ENCODE measurements around the gene ZBED3. TPM values are rescaled to one million over a fixed set of nuclear protein-coding genes. Genes with fewer than 3 reads are reported as not detected.

ZBED3 gene
- total RNA-seq, 2 donors from 2014 or later = 3.9 to 4.3 TPM

GRCh38 chr5:77046416-77047073 lies 40.5 kb downstream of the ZBED3 start:
- TF ChIP-seq CTCF (IDR thresholded peaks at IDR 0.05) = no peak
- Histone ChIP-seq H3K9me3 (no peaks in the 10 kb centered on the region), H3K27me3 (no peaks in the 10 kb centered on the region), H3K4me1 (no peaks in the 10 kb centered on the region), H3K36me3 (peaks cover 32% of the 10 kb centered on the region), H3K4me3 (no peak overlapping the region), H3K27ac (no peak overlapping the region)
- DNase-seq (ENCODE audit: low spot score) = no peak

- Histone ChIP-seq H3K4me1 (peaks cover 0 to 15% of the 10 kb centered on the region in 2 donors), H3K27ac (no peak overlapping the region), H3K4me3 (no peak overlapping the region), H3K9me3 (no peaks in the 10 kb centered on the region), H3K36me3 (peaks cover 49% of the 10 kb centered on the region), H3K27me3 (no peaks in the 10 kb centered on the region)
- TF ChIP-seq CTCF (IDR thresholded peaks at IDR 0.05) = no peak
- no peak for DNase-seq (ENCODE audit: low spot score)
Measured at GRCh38 chr5:77035950-77036349, 51.1 kb downstream of the ZBED3 start.

- H3K4me1 ChIP-seq = peaks cover 0 to 22% of the 10 kb centered on the region in 2 donors
- no peak for TF ChIP-seq CTCF (IDR thresholded peaks at IDR 0.05)
- DNase-seq (ENCODE audit: low spot score) = no peak
- no peaks in the 10 kb centered on the region for H3K27me3 ChIP-seq
- H3K27ac ChIP-seq = no peak overlapping the region
- peaks cover 30% of the 10 kb centered on the region for H3K36me3 ChIP-seq
- H3K4me3 ChIP-seq = no peak overlapping the region
- H3K9me3 ChIP-seq = no peaks in the 10 kb centered on the region
Measured at GRCh38 chr5:77033338-77033737, 53.7 kb downstream of the ZBED3 start.

- H3K36me3 ChIP-seq = peaks cover 23% of the 10 kb centered on the region
- H3K4me1 ChIP-seq = peaks cover 0 to 22% of the 10 kb centered on the region in 2 donors
- TF ChIP-seq CTCF (IDR thresholded peaks at IDR 0.05) = no peak
- H3K9me3 ChIP-seq = no peaks in the 10 kb centered on the region
- no peak overlapping the region for H3K4me3 ChIP-seq
- H3K27ac ChIP-seq = no peak overlapping the region
- no peaks in the 10 kb centered on the region for H3K27me3 ChIP-seq
- no peak for DNase-seq (ENCODE audit: low spot score)
Measured at GRCh38 chr5:77032635-77033034, 54.5 kb downstream of the ZBED3 start.

- H3K9me3 ChIP-seq = no peaks in the 10 kb centered on the region
- no peak overlapping the region for H3K4me3 ChIP-seq
- TF ChIP-seq CTCF (IDR thresholded peaks at IDR 0.05) = no peak
- H3K27ac ChIP-seq = no peak overlapping the region
- H3K36me3 ChIP-seq = peaks cover 16% of the 10 kb centered on the region
- no peaks in the 10 kb centered on the region for H3K27me3 ChIP-seq
- H3K4me1 ChIP-seq = peaks cover 0 to 22% of the 10 kb centered on the region in 2 donors
- DNase-seq (ENCODE audit: low spot score) = no peak
Measured at GRCh38 chr5:77031891-77032290, 55.2 kb downstream of the ZBED3 start.
